ENCODE measurements around the gene KLK15. TPM values are rescaled to one million over a fixed set of nuclear protein-coding genes. Genes with fewer than 3 reads are reported as not detected.

KLK15 gene
- total and polyA plus RNA-seq, 10 of the 15 experiments (the other 5 are each of a cell fraction or from before 2014, with no cell fraction given), result 0.04 to 0.08 TPM; not detected in 8

GRCh38 chr19:50794876-50795663 is 38.3 kb downstream of the KLK15 start:
- ChIA-PET RAD21 (ENCODE audit: unreplicated experiment) (interaction anchor here (0.6 to 6.7 kb wide), 3 partner anchors 26 to 127 kb away, joined by 3 to 35 read pairs (median 3); no protein-coding TSS in a partner anchor), POLR2A (interaction anchor here (0.5 to 1.1 kb wide), 5 partner anchors 13 to 1028 kb away, joined by 3 to 5 read pairs (median 3); partner anchors contain the start of gene AP2A1), CTCF (interaction anchor here (0.8 to 3.4 kb wide), 3 partner anchors 9 to 127 kb away, joined by 5 to 24 read pairs (median 7); no protein-coding TSS in a partner anchor), SMC1A (ENCODE audit: uncharacterized antibody, unreplicated experiment) (interaction anchor here (0.8 to 2.0 kb wide), 4 partner anchors 10 to 127 kb away, joined by 3 to 7 read pairs (median 3); no protein-coding TSS in a partner anchor)
- peaks cover 5% of the 10 kb centered on the region for H3K4me1 ChIP-seq (ENCODE audit: control insufficient read depth, insufficient read depth, low read length)
- no peak overlapping the region for H3K4me3 ChIP-seq
- peaks cover 10% of the 10 kb centered on the region for H3K79me2 ChIP-seq (ENCODE audit: control insufficient read depth, insufficient read depth, low read length)
- peak; percentile 52 for ATAC-seq
- H4K20me1 ChIP-seq (ENCODE audit: control insufficient read depth, insufficient read depth), result peaks cover 8% of the 10 kb centered on the region
- 18% methylated on average over 18 of the region's 18 CpGs for WGBS (ENCODE audit: insufficient coverage, insufficient replicate concordance, low lambda C conversion rate, missing lambda C conversion rate)
- H3K27me3 ChIP-seq (replicated peaks in 1 of 2; ENCODE audit: control insufficient read depth in 2 of 2, insufficient read depth in 2 of 2, low read length in 1 of 2), result no peaks in the 10 kb centered on the region
- no peaks in the 10 kb centered on the region for H3K9me3 ChIP-seq (replicated peaks; ENCODE audit: control insufficient read depth, insufficient read depth, low read length)
- peak; percentile 44 for FAIRE-seq
- in situ Hi-C loops (cut with MboI) (no loop called here), intact Hi-C loops (cut with micrococcal nuclease; ENCODE audit: unreplicated experiment) (loop anchor here (2.0 kb wide), 1 partner anchor 128 kb away; no protein-coding TSS in a partner anchor)
- no peak overlapping the region for H3K27ac ChIP-seq (ENCODE audit: control insufficient read depth, insufficient read depth)
- no peak overlapping the region for H2AFZ ChIP-seq (ENCODE audit: control insufficient read depth, low read depth, low read length)
- H3K9ac ChIP-seq (ENCODE audit: control insufficient read depth, insufficient read depth, low read length), result no peak overlapping the region
- H3K36me3 ChIP-seq (ENCODE audit: control insufficient read depth in 2 of 2, insufficient read depth in 2 of 2, low read length in 1 of 2), result peaks cover 19 to 32% of the 10 kb centered on the region in 2 experiments; a peak in 3 of 4 replicates
- DNase-seq (ENCODE audit: low read depth, low spot score), result no peak
- no TSS peak for BruUV-seq (replicated peaks)
- no peak overlapping the region for H3K4me2 ChIP-seq (ENCODE audit: control insufficient read depth, insufficient read depth)
- TF ChIP-seq POLR2AphosphoS2 (IDR thresholded peaks at IDR 0.05; ENCODE audit: low read depth, low read length) (0 out of 2 replicates have a peak, but pooled peaks have one; percentile 74), ATF2 (IDR thresholded peaks at IDR 0.05; ENCODE audit: low read length) (peak; percentile 29; the same call in 1 of the 2 replicates), NFIC (IDR thresholded peaks at IDR 0.05; ENCODE audit: low read depth, low read length) (0 out of 2 replicates have a peak, but pooled peaks have one; percentile 3), POLR2AphosphoS5 (IDR thresholded peaks at IDR 0.05; ENCODE audit: low read length) (peak; percentile 65), FOXM1 (IDR thresholded peaks at IDR 0.05; ENCODE audit: low read depth, low read length) (peak; percentile 24), EGR1 (IDR thresholded peaks at IDR 0.05; ENCODE audit: borderline replicate concordance in 1 of 2, low read depth in 2 of 2, low read length in 2 of 2) (peak; percentile 19 to 33; a peak in 1 of 3 replicates), TCF3 (IDR thresholded peaks at IDR 0.05; ENCODE audit: borderline replicate concordance, insufficient read depth, low read depth, low read length) (0 out of 2 replicates have a peak, but pooled peaks have one; percentile 28), ZBTB11 (CRISPR knock-in tag; IDR thresholded peaks at IDR 0.05) (no peak), CHD4 (IDR thresholded peaks at IDR 0.05) (no peak), POU2F2 (IDR thresholded peaks at IDR 0.05; ENCODE audit: borderline replicate concordance, low read depth, low read length) (peak; percentile 63; the same call in 1 of the 3 replicates), E4F1 (IDR thresholded peaks at IDR 0.05; ENCODE audit: borderline replicate concordance, partially characterized antibody) (no peak), MXI1 (IDR thresholded peaks at IDR 0.05; ENCODE audit: low read depth, low read length) (no peak)
